Measurements from ENCODE around the gene MISP. TPM values are rescaled to one million over a fixed set of nuclear protein-coding genes. Genes with fewer than 3 reads are reported as not detected.

Gene MISP
- total and polyA plus RNA-seq, 10 of the 15 experiments (the other 5 are each of a cell fraction or from before 2014, with no cell fraction given): not detected

DNA sequence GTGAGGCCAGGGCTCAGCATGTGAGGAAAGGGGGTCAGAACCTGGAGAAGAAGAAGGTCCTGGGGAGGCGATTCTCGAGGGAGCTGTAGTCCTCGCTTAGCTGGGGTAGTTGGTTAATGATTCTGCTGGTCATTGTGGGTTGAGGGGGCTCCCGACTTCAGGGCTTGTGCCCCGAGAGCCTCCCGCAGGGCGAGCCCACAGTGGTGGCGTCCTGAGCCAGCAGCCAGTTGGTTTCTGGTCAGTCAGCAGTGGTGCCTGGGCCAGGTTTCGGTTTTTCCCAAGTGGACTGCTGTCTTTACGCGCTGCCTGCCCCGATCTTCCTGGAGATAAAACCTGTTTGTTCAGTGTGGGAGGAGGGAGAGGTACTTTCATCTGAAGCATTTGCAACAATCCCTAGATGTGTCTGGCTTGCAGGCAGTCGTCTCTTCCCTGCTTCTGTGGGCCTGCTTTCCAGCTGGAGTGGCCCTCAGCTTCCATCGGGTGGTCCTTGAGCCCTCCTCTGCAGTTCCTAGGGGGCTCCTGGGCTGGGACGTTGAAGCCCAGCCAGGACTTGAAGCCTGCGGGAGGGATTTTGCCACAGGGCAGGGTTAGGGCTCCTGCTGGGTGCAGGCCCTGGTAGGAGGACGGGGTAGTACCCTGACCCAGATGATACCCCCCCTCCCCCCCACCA lies 49.6 kb downstream of the MISP start:
- DNase-seq (ENCODE audit: low read depth, low spot score): no peak
- Histone ChIP-seq H3K79me2 (ENCODE audit: control insufficient read depth, insufficient read depth, low read length) (peaks cover 67% of the 10 kb centered on the region), H3K9me3 (replicated peaks; ENCODE audit: control insufficient read depth, insufficient read depth, low read length) (no peaks in the 10 kb centered on the region), H3K4me1 (ENCODE audit: control insufficient read depth, insufficient read depth, low read length) (peaks cover 7% of the 10 kb centered on the region; the same call in 1 of the 2 replicates), H3K4me2 (ENCODE audit: control insufficient read depth, insufficient read depth) (peak overlapping the region; percentile 85), H3K36me3 (ENCODE audit: control insufficient read depth in 2 of 2, insufficient read depth in 2 of 2, low read length in 1 of 2) (peaks cover 17 to 54% of the 10 kb centered on the region in 2 experiments; a peak in 3 of 4 replicates), H3K27ac (ENCODE audit: control insufficient read depth, insufficient read depth) (no peak overlapping the region), H2AFZ (ENCODE audit: control insufficient read depth, low read depth, low read length) (no peak overlapping the region), H3K9ac (ENCODE audit: control insufficient read depth, insufficient read depth, low read length) (peak overlapping the region; percentile 33; the same call in 1 of the 2 replicates), H3K4me3 (peak overlapping the region; percentile 92), H3K27me3 (replicated peaks in 1 of 2; ENCODE audit: control insufficient read depth in 2 of 2, insufficient read depth in 2 of 2, low read length in 1 of 2) (no peaks in the 10 kb centered on the region), H4K20me1 (ENCODE audit: control insufficient read depth, insufficient read depth) (peaks cover 38% of the 10 kb centered on the region)
- TF ChIP-seq POLR2A (IDR thresholded peaks at IDR 0.05; ENCODE audit: low read depth, low read length) (peak; percentile 13), POLR2AphosphoS5 (IDR thresholded peaks at IDR 0.05; ENCODE audit: low read length) (peak; percentile 54; the same call in 1 of the 2 replicates), CHD2 (IDR thresholded peaks at IDR 0.05; ENCODE audit: borderline replicate concordance, low read depth, low read length) (no peak)
- in situ Hi-C loops (cut with MboI): no loop called here
- no peak for ATAC-seq
- BruUV-seq (replicated peaks): TSS peak; percentile 51
- no peak for FAIRE-seq
- intact Hi-C loops (cut with micrococcal nuclease; ENCODE audit: unreplicated experiment): no loop called here
- ChIA-PET POLR2A (no interaction called here), RAD21 (ENCODE audit: unreplicated experiment) (no interaction called here), SMC1A (ENCODE audit: uncharacterized antibody, unreplicated experiment) (no interaction called here), CTCF (interaction anchor here (1.1 kb wide), 1 partner anchor 31 kb away, joined by 3 read pairs; no protein-coding TSS in a partner anchor)
- whole genome bisulfite sequencing (ENCODE audit: insufficient coverage, insufficient replicate concordance, low lambda C conversion rate, missing lambda C conversion rate): 66% methylated on average over 17 of the region's 17 CpGs

DNA sequence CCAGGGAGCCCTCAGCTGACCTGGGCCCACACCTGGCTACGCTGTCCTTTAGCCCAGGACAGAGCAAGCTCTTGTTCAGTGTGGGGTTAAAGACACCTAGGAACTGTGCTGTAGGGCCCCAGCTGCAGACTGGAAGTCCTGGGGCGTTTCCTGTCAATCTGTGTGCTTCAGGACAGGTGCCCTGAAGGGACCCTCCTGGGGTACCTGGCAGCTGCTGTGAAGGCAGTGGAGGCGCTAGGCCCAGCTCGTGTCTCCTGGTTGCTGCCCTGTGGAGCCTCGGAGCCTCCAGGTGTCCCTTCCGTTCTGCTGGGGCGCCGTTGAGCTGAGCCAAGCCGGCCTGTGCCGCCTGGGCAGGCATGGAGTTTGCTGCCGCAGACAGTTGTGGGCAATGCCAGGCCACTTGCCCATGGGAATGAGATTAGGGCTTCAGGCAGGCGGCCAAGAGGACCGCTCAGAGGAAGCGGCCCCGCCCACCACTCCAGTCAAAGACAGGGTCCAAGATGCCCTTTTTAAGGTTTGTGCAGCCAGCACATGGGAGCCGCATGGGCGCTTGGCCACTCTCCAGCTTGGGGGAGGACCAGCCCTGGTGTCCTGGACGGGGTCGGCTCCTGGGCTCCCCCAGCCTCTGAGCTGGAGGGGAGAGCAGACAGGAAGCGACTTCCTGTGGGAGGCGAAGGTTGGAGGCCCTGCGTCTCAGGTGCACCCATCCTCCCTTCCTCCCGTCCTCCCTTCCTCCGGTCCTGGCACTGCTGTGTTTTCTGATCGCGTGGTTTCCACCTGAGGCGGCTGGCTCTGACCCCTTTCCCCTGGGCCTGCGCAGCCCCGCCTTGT lies 50.3 kb downstream of the MISP start:
- Histone ChIP-seq H3K9me3 (replicated peaks; ENCODE audit: control insufficient read depth, insufficient read depth, low read length) (no peaks in the 10 kb centered on the region), H3K4me2 (ENCODE audit: control insufficient read depth, insufficient read depth) (peak overlapping the region; percentile 85; the same call in 1 of the 2 replicates), H3K27ac (ENCODE audit: control insufficient read depth, insufficient read depth) (no peak overlapping the region), H3K79me2 (ENCODE audit: control insufficient read depth, insufficient read depth, low read length) (peaks cover 68% of the 10 kb centered on the region), H3K4me3 (peak overlapping the region; percentile 51; the same call in 1 of the 2 replicates), H3K9ac (ENCODE audit: control insufficient read depth, insufficient read depth, low read length) (no peak overlapping the region; the same call in 1 of the 2 replicates), H2AFZ (ENCODE audit: control insufficient read depth, low read depth, low read length) (no peak overlapping the region), H3K27me3 (replicated peaks in 1 of 2; ENCODE audit: control insufficient read depth in 2 of 2, insufficient read depth in 2 of 2, low read length in 1 of 2) (no peaks in the 10 kb centered on the region), H3K4me1 (ENCODE audit: control insufficient read depth, insufficient read depth, low read length) (peaks cover 7% of the 10 kb centered on the region; the same call in 1 of the 2 replicates), H4K20me1 (ENCODE audit: control insufficient read depth, insufficient read depth) (peaks cover 38% of the 10 kb centered on the region), H3K36me3 (ENCODE audit: control insufficient read depth in 2 of 2, insufficient read depth in 2 of 2, low read length in 1 of 2) (peaks cover 17 to 61% of the 10 kb centered on the region in 2 experiments; a peak in 3 of 4 replicates)
- intact Hi-C loops (cut with micrococcal nuclease; ENCODE audit: unreplicated experiment): no loop called here
- FAIRE-seq: no peak
- BruUV-seq (replicated peaks): no TSS peak
- TF ChIP-seq NFXL1 (IDR thresholded peaks at IDR 0.05; ENCODE audit: borderline replicate concordance): no peak
- TF ChIP-seq POLR2AphosphoS5 (IDR thresholded peaks at IDR 0.05; ENCODE audit: low read length): peak; percentile 65
- TF ChIP-seq POLR2A (IDR thresholded peaks at IDR 0.05; ENCODE audit: low read depth, low read length): 0 out of 2 replicates have a peak, but pooled peaks have one; percentile 53
- no peak for DNase-seq (ENCODE audit: low read depth, low spot score)
- in situ Hi-C loops (cut with MboI): no loop called here
- ChIA-PET SMC1A (ENCODE audit: uncharacterized antibody, unreplicated experiment) (no interaction called here), POLR2A (no interaction called here), CTCF (interaction anchor here (1.1 kb wide), 1 partner anchor 31 kb away, joined by 3 read pairs; no protein-coding TSS in a partner anchor), RAD21 (ENCODE audit: unreplicated experiment) (no interaction called here)
- 83% methylated on average over 24 of the region's 29 CpGs for WGBS (ENCODE audit: insufficient coverage, insufficient replicate concordance, low lambda C conversion rate, missing lambda C conversion rate)
- ATAC-seq: no peak

Measured in GM12878 (cell line).